ENCODE data around the gene HM13. TPM values are rescaled to one million over a fixed set of nuclear protein-coding genes. Genes with fewer than 3 reads are reported as not detected.

The HM13 gene
- total and polyA plus RNA-seq, 2 of the 13 experiments (the other 11 are each of a cell fraction or from before 2014, with no cell fraction given), result 118 to 243 TPM

GRCh38 chr20:31606804-31607639 is 92.8 kb downstream of the HM13 start (continued):
- TF ChIP-seq MYC (CRISPR knock-in tag; IDR thresholded peaks at IDR 0.05; ENCODE audit: borderline replicate concordance), result peak; percentile 87
- TF ChIP-seq SIN3B (IDR thresholded peaks at IDR 0.05; ENCODE audit: low read length), result no peak
- no peak for TF ChIP-seq ZNF225 (CRISPR knock-in tag; IDR thresholded peaks at IDR 0.05)
- no peak for TF ChIP-seq TOE1 (CRISPR knock-in tag; IDR thresholded peaks at IDR 0.05)
- no peak for TF ChIP-seq ZFP62 (CRISPR knock-in tag; IDR thresholded peaks at IDR 0.05)
- no peak for TF ChIP-seq ZNF282 (IDR thresholded peaks at IDR 0.05; ENCODE audit: partially characterized antibody)
- TF ChIP-seq, protein P1, sequence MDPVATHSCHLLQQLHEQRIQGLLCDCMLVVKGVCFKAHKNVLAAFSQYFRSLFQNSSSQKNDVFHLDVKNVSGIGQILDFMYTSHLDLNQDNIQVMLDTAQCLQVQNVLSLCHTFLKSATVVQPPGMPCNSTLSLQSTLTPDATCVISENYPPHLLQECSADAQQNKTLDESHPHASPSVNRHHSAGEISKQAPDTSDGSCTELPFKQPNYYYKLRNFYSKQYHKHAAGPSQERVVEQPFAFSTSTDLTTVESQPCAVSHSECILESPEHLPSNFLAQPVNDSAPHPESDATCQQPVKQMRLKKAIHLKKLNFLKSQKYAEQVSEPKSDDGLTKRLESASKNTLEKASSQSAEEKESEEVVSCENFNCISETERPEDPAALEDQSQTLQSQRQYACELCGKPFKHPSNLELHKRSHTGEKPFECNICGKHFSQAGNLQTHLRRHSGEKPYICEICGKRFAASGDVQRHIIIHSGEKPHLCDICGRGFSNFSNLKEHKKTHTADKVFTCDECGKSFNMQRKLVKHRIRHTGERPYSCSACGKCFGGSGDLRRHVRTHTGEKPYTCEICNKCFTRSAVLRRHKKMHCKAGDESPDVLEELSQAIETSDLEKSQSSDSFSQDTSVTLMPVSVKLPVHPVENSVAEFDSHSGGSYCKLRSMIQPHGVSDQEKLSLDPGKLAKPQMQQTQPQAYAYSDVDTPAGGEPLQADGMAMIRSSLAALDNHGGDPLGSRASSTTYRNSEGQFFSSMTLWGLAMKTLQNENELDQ (CRISPR knock-in tag; IDR thresholded peaks at IDR 0.05; ENCODE audit: borderline replicate concordance), result 0 out of 2 replicates have a peak, but pooled peaks have one; percentile 88
- peak; percentile 98 for TF ChIP-seq HNRNPL (IDR thresholded peaks at IDR 0.05; ENCODE audit: low read depth, low read length)
- TF ChIP-seq ZNF24 (IDR thresholded peaks at IDR 0.05), result no peak; the same call in 1 of the 2 replicates
- TF ChIP-seq NFYB (CRISPR knock-in tag; IDR thresholded peaks at IDR 0.05), result no peak
- TF ChIP-seq, protein P2, sequence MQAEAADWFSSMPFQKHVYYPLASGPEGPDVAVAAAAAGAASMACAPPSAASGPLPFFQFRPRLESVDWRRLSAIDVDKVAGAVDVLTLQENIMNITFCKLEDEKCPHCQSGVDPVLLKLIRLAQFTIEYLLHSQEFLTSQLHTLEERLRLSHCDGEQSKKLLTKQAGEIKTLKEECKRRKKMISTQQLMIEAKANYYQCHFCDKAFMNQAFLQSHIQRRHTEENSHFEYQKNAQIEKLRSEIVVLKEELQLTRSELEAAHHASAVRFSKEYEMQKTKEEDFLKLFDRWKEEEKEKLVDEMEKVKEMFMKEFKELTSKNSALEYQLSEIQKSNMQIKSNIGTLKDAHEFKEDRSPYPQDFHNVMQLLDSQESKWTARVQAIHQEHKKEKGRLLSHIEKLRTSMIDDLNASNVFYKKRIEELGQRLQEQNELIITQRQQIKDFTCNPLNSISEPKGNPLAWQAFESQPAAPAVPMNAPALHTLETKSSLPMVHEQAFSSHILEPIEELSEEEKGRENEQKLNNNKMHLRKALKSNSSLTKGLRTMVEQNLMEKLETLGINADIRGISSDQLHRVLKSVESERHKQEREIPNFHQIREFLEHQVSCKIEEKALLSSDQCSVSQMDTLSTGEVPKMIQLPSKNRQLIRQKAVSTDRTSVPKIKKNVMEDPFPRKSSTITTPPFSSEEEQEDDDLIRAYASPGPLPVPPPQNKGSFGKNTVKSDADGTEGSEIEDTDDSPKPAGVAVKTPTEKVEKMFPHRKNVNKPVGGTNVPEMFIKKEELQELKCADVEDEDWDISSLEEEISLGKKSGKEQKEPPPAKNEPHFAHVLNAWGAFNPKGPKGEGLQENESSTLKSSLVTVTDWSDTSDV (CRISPR knock-in tag; IDR thresholded peaks at IDR 0.05), result peak; percentile 59; the same call in 1 of the 2 replicates
- 0 out of 2 replicates have a peak, but pooled peaks have one; percentile 66 for TF ChIP-seq PRDM10 (CRISPR knock-in tag; IDR thresholded peaks at IDR 0.05; ENCODE audit: low read depth)
- TF ChIP-seq TFE3 (CRISPR knock-in tag; IDR thresholded peaks at IDR 0.05), result peak; percentile 67; the same call in 1 of the 2 replicates
- TF ChIP-seq ZNF432 (CRISPR knock-in tag; IDR thresholded peaks at IDR 0.05; ENCODE audit: borderline replicate concordance), result no peak
- 0 out of 2 replicates have a peak, but pooled peaks have one; percentile 1 for TF ChIP-seq ZNF550 (CRISPR knock-in tag; IDR thresholded peaks at IDR 0.05; ENCODE audit: borderline replicate concordance)
- TF ChIP-seq MATR3 (CRISPR knock-in tag; IDR thresholded peaks at IDR 0.05), result no peak
- TF ChIP-seq ZNF34 (CRISPR knock-in tag; IDR thresholded peaks at IDR 0.05; ENCODE audit: borderline replicate concordance), result no peak
- TF ChIP-seq LCORL (IDR thresholded peaks at IDR 0.05), result no peak
- no peak for TF ChIP-seq LCORL (CRISPR knock-in tag; IDR thresholded peaks at IDR 0.05)

All from HepG2 (cell line).